Neural progenitor cell (in vitro differentiated cells): ENCODE measurements around the gene TSPEAR. TPM values are rescaled to one million over a fixed set of nuclear protein-coding genes. Genes with fewer than 3 reads are reported as not detected.

Experiments
- DNase-seq: peaks from one replicate; pipeline ENCODE4 v3.0.0-alpha.2; 2016; ENCODE audit warnings: low spot score
- H2AFZ ChIP-seq: fragments of 200-600 bp; sonication (generic); replicated peaks from 2 replicates; pipeline ENCODE4 v1.6.1; 2016; ENCODE audit warnings: antibody characterized with exemption
- H3F3A ChIP-seq: fragments of 200-600 bp; sonication (generic); 2 replicates; pipeline ENCODE4 v1.6.1; 2016; ENCODE audit warnings: antibody characterized with exemption, low read depth
- H3K27ac ChIP-seq: fragments of 200-600 bp; sonication (generic); 2 replicates; pipeline ENCODE4 v1.5.1; 2016; ENCODE audit warnings: mild to moderate bottlenecking
- H3K27me3 ChIP-seq: fragments of 200-600 bp; sonication (generic); 2 replicates; pipeline ENCODE4 v1.6.1; 2016; ENCODE audit warnings: mild to moderate bottlenecking, moderate library complexity
- H3K36me3 ChIP-seq: fragments of 200-600 bp; sonication (generic); 2 replicates; pipeline ENCODE4 v1.5.1; 2016
- H3K4me1 ChIP-seq: fragments of 200-600 bp; sonication (generic); 2 replicates; pipeline ENCODE4 v1.6.1; 2016; ENCODE audit warnings: mixed run types
- H3K4me2 ChIP-seq: fragments of 200-600 bp; sonication (generic); 2 replicates; pipeline ENCODE4 v1.6.1; 2016
- H3K4me3 ChIP-seq: fragments of 200-600 bp; sonication (generic); 2 replicates; pipeline ENCODE4 v1.5.1; 2016
- H3K79me2 ChIP-seq: fragments of 200-600 bp; sonication (generic); 2 replicates; pipeline ENCODE4 v1.6.1; 2016; ENCODE audit warnings: low read depth
- H3K9ac ChIP-seq: fragments of 200-600 bp; sonication (generic); 2 replicates; pipeline ENCODE4 v1.6.1; 2016
- H3K9me3 ChIP-seq: fragments of 200-600 bp; sonication (generic); 2 replicates; pipeline ENCODE4 v1.5.1; 2016; ENCODE audit warnings: low read depth
- H4K20me1 ChIP-seq: fragments of 200-600 bp; sonication (generic); 2 replicates; pipeline ENCODE4 v1.6.1; 2016; ENCODE audit warnings: low read depth
- H3K27ac Mint-ChIP-seq: 3 replicates; pipeline ENCODE4 v1.8.0; 2021; ENCODE audit warnings: mixed read lengths
- H3K27me3 Mint-ChIP-seq: 2 replicates; pipeline ENCODE4 v1.8.0; 2022; ENCODE audit warnings: low read depth, mild to moderate bottlenecking, inconsistent platforms, moderate library complexity, mixed read lengths; ENCODE audit not compliant: insufficient read depth
- H3K36me3 Mint-ChIP-seq: 3 replicates; pipeline ENCODE4 v1.8.0; 2021; ENCODE audit warnings: mixed read lengths
- H3K4me1 Mint-ChIP-seq: 3 replicates; pipeline ENCODE4 v1.8.0; 2021; ENCODE audit warnings: mixed read lengths
- H3K4me3 Mint-ChIP-seq: 3 replicates; pipeline ENCODE4 v1.8.0; 2021; ENCODE audit warnings: mild to moderate bottlenecking, moderate library complexity, mixed read lengths
- H3K9me3 Mint-ChIP-seq: 3 replicates; pipeline ENCODE4 v1.8.0; 2020; ENCODE audit warnings: mixed read lengths
- CTCF ChIP-seq: fragments of 200-600 bp; sonication (generic); IDR thresholded peaks from 2 replicates; pipeline ENCODE4 v1.5.1; 2017; ENCODE audit warnings: antibody characterized with exemption, mild to moderate bottlenecking
- EZH2 ChIP-seq: fragments of 200-600 bp; sonication (generic); IDR thresholded peaks from 2 replicates; pipeline ENCODE4 v1.6.1; 2017; ENCODE audit warnings: antibody characterized with exemption, mild to moderate bottlenecking, moderate library complexity
- EZH2phosphoT487 ChIP-seq: fragments of 200-600 bp; sonication (generic); IDR thresholded peaks from 2 replicates; pipeline ENCODE4 v1.6.1; 2017; ENCODE audit warnings: antibody characterized with exemption
- total RNA-seq: library from RNA; depleted of rRNA; stranded (reverse); fragments of >200 nt; gene quantifications from 2 replicates; pipeline ENCODE4 v1.2.3, GENCODE V29; 2015; ENCODE audit warnings: low replicate concordance

The TSPEAR gene
- total RNA-seq, 1 donor from 2014 or later, result not detected

- Mint-ChIP-seq H3K4me3 (no peak overlapping the region), H3K9me3 (peaks cover 2% of the 10 kb centered on the region)
- no peak for DNase-seq
Measured at GRCh38 chr21:44702973-44703730, 8.2 kb downstream of the TSPEAR start.

GRCh38 chr21:44702111-44702972 lies 9.0 kb downstream of the TSPEAR start:
- Histone ChIP-seq H2AFZ (no peak overlapping the region), H3K9me3 (no peaks in the 10 kb centered on the region), H3K36me3 (no peaks in the 10 kb centered on the region), H3K27me3 (peaks cover 53% of the 10 kb centered on the region), H3K4me2 (no peak overlapping the region), H3K27ac (no peak overlapping the region), H3K9ac (no peak overlapping the region), H3K4me3 (no peak overlapping the region), H3K79me2 (no peaks in the 10 kb centered on the region), H3F3A (no peaks in the 10 kb centered on the region), H3K4me1 (peaks cover 39% of the 10 kb centered on the region), H4K20me1 (no peaks in the 10 kb centered on the region)
- Mint-ChIP-seq H3K36me3 (no peaks in the 10 kb centered on the region), H3K9me3 (peaks cover 2% of the 10 kb centered on the region), H3K27ac (peak overlapping the region; percentile 38), H3K4me1 (peaks cover 56% of the 10 kb centered on the region), H3K27me3 (peaks cover 61% of the 10 kb centered on the region), H3K4me3 (no peak overlapping the region)
- no peak for DNase-seq
- TF ChIP-seq CTCF, result no peak
- no peak for TF ChIP-seq EZH2phosphoT487
- TF ChIP-seq EZH2, result no peak

More at GRCh38 chr21:44702973-44703730, 8.2 kb downstream of the TSPEAR start:
- Histone ChIP-seq H3K4me3 (no peak overlapping the region), H3K27me3 (peaks cover 61% of the 10 kb centered on the region), H3F3A (no peaks in the 10 kb centered on the region), H3K4me1 (peaks cover 39% of the 10 kb centered on the region), H3K27ac (no peak overlapping the region), H3K9me3 (no peaks in the 10 kb centered on the region), H3K36me3 (no peaks in the 10 kb centered on the region), H3K9ac (no peak overlapping the region), H4K20me1 (peaks cover 3% of the 10 kb centered on the region), H3K4me2 (no peak overlapping the region), H2AFZ (no peak overlapping the region), H3K79me2 (no peaks in the 10 kb centered on the region)
- Mint-ChIP-seq H3K36me3 (no peaks in the 10 kb centered on the region), H3K27me3 (peaks cover 63% of the 10 kb centered on the region), H3K27ac (peak overlapping the region; percentile 29), H3K4me1 (peaks cover 56% of the 10 kb centered on the region)
- no peak for TF ChIP-seq CTCF
- TF ChIP-seq EZH2phosphoT487, result no peak
- no peak for TF ChIP-seq EZH2

GRCh38 chr21:44701541-44701940 lies 9.8 kb downstream of the TSPEAR start:
- no peak for TF ChIP-seq CTCF
- TF ChIP-seq EZH2, result no peak
- TF ChIP-seq EZH2phosphoT487, result no peak
- Histone ChIP-seq H3K27me3 (peaks cover 45% of the 10 kb centered on the region), H3K27ac (no peak overlapping the region), H3K4me1 (peaks cover 34% of the 10 kb centered on the region), H3K4me3 (no peak overlapping the region), H3F3A (no peaks in the 10 kb centered on the region), H3K9me3 (no peaks in the 10 kb centered on the region), H3K36me3 (no peaks in the 10 kb centered on the region), H3K4me2 (no peak overlapping the region), H3K9ac (no peak overlapping the region), H2AFZ (no peak overlapping the region), H3K79me2 (no peaks in the 10 kb centered on the region), H4K20me1 (no peaks in the 10 kb centered on the region)
- Mint-ChIP-seq H3K9me3 (peaks cover 2% of the 10 kb centered on the region), H3K36me3 (no peaks in the 10 kb centered on the region), H3K4me1 (peaks cover 59% of the 10 kb centered on the region), H3K27me3 (peaks cover 60% of the 10 kb centered on the region), H3K4me3 (peak overlapping the region; percentile 9), H3K27ac (peak overlapping the region; percentile 38)
- no peak for DNase-seq
